ENCODE data around the gene MAML2. TPM values are rescaled to one million over a fixed set of nuclear protein-coding genes. Genes with fewer than 3 reads are reported as not detected.

MAML2 gene
- total RNA-seq, 1 donor from 2014 or later, result 4.5 TPM

DNA sequence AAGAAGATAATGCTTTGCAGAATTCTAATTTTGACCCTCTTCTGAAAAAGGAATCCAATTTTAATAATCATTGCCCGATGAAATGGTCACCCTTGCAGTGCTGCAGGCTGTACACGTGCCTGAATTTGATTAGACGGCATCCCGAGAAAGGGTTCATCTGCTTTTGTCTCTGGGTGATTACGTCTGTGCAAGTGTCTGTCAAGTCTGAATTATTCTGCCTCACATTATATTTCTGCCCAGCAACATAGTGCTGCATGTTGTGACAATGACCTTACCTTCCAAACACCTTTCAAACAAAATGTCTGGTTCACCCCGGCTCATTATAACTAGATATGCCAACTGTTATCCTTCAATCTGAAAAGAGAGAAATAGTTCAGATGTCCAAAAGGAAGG, 164.1 kb downstream of the MAML2 start:
- ATAC-seq, result no peak

DNA sequence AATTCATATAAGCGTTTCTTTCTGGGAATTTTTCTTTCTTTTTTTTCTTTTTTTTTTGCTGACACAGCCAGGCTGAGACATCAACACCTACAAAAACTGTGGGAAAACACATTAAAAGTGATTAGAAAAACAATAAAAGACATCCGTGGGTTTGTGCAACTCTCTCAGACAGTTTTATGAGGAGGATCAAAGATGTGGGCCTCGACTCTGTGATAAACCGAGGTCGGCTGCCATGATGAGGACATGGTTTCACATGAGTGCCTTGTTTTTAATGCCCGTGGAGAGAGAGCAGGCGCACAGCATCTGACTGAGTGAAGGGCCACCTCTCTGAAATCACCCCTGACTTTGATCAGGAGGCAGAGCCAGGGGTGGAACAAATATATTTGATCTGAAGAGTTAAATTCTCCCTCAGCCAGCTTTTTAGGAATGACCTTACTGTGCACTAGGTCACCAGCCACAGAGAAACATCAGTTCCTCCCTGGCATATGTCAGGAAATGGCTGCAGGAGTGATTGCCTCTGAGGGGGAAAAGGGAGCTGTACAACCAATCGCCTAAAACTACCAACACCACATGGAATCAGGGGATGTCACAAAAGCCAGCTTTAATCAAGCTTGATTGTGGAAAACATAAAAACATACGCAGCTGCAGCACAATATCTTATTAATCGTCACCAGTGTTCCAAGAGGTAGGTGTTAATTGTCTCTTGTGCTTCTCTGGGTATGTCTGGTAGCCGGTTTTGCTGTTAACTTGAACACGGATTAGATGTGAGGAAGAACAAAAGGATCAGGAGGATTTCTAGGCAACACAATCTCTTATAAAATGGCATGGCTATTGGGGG, 164.7 kb downstream of the MAML2 start:
- ATAC-seq, result no peak

DNA sequence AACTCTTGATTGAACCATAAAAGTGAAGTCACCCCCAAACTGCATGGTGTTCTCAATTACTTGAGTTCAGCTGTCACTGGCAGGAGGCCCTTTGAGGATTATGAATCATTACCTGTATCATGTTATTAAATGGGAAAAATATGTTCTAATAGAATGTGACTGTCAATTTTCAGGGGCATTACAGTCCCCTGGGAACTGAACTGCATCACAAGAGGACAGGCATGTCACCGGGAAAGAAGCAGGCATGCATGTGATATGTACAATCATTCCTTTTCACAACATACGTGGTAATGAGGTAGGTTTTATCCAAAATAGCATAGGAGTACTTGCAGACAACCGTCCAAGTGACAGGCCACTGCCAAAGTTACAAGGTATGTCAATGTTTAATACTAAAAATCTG, 165.8 kb downstream of the MAML2 start:
- ATAC-seq, result no peak

DNA sequence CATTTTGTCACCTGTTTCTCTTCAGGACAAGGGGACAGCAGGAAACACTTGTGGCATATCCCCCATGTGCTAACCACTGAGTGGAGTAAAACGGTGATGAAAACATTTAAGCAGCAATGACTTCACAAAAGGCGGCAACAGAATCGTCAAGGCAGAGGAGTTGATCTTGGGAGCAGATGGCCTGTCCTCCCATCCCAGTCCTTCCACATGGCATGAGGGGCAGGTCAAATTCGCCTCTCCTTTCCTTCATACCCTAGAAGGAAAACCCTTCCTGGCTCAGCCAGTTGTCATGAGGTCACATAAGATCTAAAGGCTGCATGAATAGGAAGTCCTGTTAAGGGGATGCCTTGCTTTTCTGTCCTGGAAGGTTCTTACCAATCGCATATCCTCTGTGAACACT, 169.1 kb downstream of the MAML2 start:
- no peak for ATAC-seq

DNA sequence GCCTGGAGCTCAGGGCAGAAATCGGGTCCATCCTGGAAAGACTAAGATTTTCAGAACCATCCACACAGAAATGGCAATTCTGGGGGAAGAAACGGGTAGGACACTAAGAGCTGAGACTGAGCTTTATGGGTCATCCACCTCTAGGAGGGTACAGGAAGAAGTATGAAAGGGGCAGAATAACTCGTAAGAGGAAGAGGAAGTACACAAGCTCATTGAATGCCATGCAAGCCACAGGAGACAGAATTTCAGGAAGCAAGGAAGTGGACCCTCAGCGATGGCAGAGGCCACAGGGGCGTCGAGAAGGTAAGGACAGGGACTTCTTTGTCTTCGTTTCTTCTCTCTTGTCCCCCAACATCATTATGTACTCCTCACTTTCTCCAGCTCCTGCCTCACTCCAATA, 169.6 kb downstream of the MAML2 start:
- no peak for ATAC-seq

DNA sequence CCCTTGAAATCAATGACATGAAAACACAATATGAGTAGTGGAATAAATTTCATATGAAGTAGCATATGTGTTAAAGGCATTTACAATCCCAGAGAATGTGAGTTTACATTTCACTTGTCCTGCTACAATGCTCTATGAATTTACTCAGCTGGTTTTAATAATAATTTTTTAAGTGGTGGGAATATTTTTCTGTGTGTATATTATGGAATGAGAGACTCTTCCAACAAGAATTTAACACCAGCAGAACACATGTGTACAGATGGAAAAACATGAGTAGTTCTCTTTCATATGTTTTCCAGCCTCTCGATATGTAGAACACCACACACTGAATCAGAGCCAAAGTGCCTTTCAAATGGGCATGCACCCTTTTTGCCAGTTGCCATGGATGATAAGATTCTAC, 170.4 kb downstream of the MAML2 start:
- ATAC-seq, result no peak

DNA sequence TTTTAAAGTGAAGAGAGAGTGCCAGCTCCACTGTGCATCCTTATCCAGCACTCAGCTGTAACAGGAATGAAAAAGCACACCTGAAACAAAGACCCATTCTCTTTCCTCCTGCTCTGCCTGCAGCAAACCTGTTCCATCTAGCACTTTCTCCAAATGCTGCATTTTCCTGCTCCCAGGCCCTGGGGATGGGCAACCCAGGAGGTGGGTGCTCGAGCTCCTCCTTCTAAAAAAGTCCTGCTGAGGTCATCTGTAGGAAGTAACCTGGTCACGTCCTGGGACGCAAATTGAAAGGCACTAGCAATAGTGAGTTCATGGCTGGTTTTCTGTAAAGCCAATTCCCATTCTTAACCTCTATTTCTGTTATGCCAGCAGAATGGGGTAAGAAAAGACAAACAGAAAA, 173.7 kb downstream of the MAML2 start:
- peak; percentile 39 for ATAC-seq

DNA sequence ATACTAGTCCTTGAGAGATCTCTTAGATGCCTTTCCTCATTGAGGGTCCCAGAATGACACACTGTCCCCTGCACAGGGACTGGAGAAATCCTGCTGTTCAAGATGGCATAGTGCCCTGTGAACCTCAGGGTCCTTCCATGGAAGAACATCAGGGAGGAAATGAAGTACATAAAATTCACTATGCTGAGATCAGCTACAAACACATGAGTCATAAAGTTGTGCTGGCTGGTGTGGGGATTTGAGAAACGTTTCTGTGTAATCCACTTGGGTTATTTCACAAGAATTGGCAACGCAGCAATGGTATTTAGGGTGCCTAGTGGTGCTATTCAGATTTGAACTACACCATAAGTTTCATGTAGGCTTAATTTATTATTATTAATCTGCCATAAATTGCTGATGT, 174.4 kb downstream of the MAML2 start:
- peak; percentile 95 for ATAC-seq

DNA sequence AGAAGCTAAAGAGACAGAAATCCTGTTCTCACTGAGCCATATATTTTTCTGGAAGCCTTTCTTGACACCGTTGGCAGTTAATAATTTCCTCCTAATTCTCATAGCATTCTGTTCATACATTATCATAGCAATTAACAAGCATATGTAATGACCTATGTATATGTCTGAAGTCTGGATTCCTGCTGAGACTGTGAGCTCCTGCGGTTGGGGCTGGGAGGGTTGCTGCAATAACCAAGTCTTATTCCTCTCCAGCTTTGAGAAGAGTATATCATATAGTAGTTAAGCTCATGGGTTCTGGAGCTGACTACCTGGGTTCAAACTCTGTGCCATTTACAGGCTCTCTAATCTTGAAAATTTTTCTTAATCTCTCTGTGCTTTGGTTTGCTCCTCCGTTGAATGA, 175.2 kb downstream of the MAML2 start:
- no peak for ATAC-seq

DNA sequence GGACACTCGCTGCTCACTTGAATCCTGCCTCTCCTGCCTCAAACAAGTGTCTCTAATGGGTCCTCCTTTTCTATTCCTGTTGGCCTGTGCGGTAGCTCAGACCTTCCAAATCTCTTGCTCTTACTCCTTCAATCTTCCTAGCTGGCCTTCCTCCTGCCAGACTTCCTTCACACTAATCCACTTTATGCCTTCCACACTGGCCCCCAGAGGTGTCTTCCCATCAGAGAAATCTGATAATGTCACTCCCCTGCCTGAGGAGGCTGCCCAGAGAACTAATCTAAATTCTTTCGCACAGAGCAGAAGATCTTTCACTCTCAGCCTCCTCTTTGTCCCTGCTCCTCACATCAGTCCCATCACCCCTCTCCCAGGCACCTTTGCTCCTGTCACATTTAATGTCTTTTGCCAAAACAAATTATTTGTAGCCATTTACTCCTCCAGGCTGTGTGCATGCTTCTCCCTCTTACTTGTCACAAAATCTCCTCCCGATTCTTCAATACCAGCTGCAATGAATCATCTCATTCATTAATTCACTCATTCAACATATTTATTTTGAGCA, 175.7 kb downstream of the MAML2 start:
- ATAC-seq, result no peak

DNA sequence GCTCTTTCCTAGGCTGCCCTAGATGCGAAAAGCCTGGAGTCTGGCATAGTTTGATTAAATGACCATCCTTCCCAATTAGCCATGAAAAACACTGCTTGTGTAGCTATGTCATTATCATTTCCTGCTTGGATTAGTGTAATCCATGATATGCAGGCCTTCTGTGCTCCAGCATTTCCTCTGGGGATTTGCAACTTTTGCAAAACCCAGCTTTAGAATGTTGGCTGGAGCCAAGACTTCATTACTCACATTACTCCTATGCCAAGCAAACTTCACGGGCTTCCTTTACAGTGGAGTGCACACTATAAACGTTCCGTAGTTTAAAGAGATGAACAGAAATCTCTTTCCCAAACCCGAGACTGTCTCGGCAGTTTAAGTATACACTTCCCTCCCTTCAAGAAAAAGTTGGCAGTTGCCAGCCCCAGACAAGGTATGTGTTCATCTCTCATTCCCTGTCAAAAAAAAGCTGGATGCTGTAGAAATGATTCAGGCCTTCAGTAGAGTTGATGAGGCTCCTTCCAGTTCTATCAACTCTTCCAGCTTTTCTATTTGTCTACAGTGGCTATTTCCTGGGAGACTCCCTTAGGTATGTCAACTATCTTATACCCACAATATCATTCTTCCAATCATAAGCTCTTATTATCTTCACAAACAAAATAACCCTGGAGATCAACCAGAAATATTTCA, 180.0 kb downstream of the MAML2 start:
- ATAC-seq, result peak; percentile 84

DNA sequence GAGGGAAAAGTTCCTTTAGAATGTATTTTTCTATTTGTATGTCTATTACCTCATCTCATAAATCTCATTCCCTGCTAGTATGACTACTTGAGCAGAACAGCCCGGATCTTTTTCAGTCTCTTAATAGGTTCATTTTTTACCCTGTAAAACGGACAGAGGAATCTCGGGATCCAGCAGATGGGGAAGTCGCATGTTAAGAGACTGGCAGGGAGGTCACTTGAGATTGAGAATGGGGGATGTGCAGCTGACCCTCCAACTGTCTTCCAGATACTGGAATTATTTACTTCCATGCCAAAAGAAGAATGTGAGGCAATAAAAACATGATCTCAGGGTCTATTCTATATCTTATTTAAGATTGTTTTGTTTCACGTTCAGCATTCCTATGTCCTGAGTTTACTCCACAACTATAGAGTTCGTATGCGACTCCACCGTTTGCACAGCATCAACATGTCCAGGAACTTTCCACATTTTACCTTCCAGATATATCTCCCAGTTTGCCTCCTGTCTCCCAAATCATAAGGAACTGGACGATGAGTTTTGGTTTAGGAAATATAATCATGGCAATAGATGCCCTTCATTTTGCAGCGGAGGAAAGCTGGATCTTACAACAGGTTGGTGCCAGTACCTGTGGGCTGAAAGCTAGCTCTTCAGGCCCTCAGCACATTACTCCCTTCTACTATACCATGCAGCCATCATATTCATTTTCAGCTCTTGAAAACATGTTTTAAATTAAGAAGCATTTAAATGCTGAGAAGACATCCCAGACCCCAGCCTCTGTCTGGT, 181.5 kb downstream of the MAML2 start:
- ATAC-seq, result no peak

DNA sequence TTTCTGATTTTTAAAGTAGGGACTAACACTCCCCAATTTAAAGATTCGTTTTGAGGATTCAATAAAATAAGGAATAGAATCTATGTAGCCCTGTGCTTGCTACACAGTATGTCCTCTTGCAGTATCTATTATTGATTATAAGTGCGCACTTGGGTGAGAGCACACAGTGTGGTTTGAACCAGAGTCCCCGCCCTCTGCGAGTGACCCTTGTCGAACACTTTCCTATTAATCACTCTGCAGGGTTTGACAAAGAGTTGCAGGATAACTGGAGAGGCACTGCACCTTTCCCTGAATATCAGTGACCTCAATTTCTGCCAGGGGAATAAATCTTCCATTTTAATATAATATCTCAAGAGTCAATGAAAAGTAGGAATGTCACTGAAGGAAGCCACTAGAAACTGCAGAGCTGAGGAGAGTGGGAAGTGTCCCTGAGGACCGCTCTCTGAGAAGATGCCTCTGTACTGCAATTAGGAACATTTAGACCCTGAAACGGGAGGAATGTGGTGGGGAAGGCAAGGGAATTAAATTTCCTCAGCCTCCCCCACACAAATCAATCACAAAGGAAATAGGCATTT, 182.2 kb downstream of the MAML2 start:
- no peak for ATAC-seq

DNA sequence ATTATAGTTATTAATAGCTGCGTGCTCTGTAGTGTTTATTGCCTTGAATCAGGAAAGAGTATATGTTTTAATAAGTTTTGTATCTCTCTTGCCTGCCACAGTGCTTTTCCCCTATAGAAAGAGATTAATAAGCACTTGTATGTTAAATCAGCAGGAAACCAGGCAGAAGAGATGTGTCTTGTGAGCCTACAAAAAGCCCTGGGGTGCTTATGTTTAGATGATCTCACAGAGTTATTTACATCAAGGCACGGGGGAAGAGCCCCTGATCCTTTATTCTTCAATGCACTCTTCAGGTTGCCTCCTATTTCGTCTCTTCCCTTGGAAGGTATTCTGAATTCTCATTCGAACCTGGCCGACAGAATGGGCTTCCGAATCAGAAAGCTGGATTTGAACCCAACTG, 183.0 kb downstream of the MAML2 start:
- no peak for ATAC-seq

DNA sequence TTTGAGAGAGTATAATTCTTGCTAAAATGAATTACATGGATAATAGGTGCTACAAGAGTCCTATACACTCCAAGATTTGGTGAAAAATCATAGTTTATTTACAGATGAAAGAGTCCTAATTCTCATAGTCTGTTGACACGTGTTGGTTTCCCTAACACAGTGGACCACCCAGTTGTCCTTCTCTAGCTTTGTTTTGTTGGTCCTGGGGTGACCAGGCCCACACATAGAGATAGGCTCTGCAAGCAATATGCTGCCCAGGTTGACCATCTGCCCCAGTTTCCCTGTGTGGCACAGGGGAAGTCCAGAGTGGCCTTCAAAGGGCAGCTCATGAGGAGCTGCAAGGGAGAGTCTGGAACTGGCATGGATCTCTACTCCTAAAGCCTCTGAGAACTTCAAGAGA, 184.9 kb downstream of the MAML2 start:
- ATAC-seq, result no peak

DNA sequence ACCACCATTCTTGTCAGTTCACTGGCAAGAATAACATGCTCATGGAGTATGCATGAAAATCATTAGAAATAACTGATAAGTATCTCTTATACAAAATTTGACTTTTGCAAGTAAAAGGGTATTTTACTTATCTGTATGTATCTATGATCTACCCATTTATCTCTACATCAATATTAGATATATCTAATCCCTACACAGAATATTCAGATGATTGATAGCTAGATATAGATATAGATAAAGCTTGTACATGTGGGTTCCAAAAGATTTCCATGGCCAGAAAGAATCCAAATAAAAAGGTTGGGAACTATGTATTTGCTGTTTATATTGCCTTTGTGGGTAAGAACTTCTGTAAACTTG, 185.5 kb downstream of the MAML2 start:
- ATAC-seq, result no peak

DNA sequence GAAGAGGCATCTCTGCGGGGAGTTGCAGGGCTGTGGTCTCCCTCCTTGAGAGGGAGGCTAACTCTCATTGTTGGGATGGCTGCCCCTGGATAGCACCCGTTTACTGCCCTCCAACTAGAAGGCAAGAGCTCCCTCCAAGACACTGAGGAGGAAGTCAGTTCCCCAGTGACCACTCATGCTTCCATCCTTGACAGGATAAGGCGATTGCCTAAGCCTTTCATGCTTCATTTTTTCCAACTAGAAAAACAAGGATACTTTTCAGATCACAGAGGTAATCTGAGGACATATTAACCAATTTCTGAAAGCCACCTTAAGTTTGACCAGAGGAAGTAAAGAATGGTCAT, 186.6 kb downstream of the MAML2 start:
- ATAC-seq, result peak; percentile 30

DNA sequence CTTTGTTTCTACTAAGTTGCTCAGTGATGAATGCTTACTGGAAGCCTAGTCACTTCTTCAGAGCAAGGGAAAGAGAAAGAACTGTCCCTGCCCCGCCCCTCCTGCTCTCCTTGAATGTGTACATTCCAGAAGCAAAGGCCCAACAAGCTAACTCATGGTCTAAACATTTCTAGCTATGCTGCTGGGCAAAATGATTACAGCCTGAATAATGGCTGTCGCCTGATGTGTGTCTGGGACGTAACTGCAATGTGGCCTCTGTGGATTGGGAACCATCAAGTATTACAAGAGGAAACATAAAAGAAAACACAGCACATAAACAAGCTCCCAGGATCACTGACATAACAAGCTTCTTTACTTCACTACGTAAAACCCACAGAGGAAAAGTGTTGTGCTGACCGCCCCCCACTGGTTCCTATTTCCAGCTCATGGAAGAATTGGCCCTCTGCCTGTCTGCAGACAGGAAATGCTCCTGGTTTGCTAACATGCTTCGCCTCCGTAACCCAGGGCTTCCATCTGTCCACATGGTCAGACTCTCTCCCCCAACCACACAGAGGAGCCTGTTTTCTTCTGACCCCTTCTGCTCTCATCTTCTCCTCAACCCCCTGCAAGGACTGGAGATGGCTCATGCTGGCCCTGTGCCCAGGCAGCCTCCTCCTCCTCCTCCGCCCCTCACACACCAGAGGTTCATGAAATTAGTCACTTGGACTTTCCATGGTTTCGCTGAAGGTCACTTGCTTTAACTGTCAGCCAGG, 187.2 kb downstream of the MAML2 start:
- peak; percentile 93 for ATAC-seq

DNA sequence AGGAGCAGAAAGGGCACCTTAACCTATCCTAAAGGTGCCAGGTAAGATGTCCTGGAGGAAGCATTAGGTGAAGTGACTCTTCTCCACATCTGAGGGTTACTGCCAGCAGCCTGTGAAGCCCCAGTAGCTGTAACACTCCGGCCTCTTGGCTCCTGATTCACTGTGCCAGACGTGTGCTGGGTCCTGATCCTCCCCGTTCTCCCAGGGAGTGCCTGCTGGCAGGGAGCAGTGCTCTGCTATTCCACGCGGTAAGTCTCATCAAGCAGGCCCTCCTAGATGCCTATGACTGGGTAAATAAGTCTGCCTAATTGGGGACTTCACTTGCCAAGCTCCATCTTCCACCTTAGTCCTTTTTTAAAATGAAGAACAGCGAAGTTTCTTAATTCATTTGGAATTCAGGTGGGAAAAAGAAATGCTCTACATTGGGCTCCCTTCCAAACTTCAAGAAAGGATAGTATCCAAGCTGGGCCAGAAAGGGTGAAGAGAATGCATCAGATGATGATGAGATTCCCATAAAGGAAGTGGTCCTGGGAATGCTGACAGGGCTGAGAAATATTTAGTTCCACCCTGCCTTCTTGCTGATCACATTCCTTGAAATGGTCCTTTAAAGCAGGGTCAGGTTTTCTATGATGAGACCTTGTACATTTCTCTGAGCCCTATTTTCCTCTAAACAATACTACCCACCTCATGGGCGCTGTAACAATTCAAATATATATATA, 188.0 kb downstream of the MAML2 start:
- ATAC-seq, result no peak

DNA sequence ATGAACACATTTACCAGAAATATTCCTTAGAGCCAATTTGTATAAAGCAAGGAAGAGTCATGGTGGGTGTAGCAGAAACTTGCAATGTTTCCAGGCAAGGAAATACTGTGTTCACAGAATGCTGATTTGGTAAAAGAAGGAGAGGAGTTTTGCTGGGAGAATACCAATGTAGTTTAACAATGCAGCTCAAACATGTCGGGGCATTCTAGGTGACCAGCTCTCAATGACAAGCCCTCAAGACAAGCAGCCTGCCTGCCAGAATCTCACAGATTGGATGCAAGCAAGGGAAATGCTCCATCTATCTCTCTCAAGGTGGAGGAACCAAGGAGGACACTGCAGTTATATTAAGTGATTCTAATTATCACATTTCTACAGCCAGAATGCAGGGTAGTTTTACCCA, 190.4 kb downstream of the MAML2 start:
- no peak for ATAC-seq

DNA sequence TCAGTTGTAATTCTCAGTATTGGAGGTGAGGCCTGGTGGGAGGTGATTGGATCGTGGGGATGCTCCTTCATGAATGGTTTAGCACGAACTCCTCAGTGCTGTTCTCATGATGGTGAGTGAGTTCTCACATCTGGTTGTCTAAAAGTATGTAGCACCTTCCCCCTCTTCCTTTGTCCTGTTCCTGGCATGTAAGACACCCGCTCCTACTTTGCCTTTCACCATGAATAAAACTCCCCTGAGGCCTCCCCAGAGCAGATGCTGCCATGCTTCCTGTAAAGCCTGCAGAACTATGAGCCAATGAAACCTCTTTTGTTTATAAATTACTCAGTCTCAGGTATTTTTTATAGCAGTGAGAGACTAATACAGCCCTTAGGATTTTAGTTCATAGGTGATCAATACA, 191.5 kb downstream of the MAML2 start:
- ATAC-seq, result no peak

DNA sequence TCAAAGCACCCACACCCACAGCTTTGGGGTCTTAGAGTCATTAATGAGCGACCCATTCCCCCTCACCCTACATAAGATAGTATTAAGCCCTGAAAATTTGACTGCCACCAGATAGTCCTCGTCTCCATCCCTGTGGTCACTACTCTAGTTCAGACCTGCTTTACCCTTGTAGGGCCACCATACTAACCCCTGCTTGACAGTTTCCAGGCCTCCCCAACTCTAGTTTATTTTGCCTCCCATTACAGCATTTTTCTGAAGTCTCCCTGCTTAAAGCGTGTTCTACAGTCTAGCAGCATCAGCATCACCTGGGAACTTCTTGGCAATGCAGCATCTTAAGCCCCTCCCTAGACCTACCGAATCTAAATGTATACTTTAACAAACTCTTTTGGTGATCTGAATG, 192.4 kb downstream of the MAML2 start:
- no peak for ATAC-seq

Data from esophagus mucosa (tissue), 1 donor.